HepG2 (cell line): ENCODE measurements around the gene RNASE8. TPM values are rescaled to one million over a fixed set of nuclear protein-coding genes. Genes with fewer than 3 reads are reported as not detected.

Experiments
- ATAC-seq: fragments of 200-7000 bp; cut with Tn5 transposase; 3 replicates; pipeline ENCODE4 v1.9.1; 2020; ENCODE audit warnings: mild to moderate bottlenecking, moderate library complexity
- BruUV-seq: library from RNA; stranded (reverse); fragments of 400-500 nt; replicated peaks from 2 replicates; lab custom pipeline; 2021; lab: Mats Ljungman, UMichigan
- CTCF ChIA-PET: fragments of 300-600 bp; formaldehyde crosslinking; extraction: SDS; loops from one replicate; lab custom pipeline; 2021; ENCODE audit warnings: low total read pairs, inconsistent platforms, low intra/inter-chr PET ratio; lab: Yijun Ruan, JAX
- POLR2A ChIA-PET: fragments of 350-600 bp; sonication (Branson Sonifier 250); formaldehyde crosslinking; loops from one replicate; lab custom pipeline; 2020; ENCODE audit warnings: antibody characterized with exemption, inconsistent platforms; lab: Yijun Ruan, JAX
- DNase-seq: peaks from one replicate; pipeline ENCODE4 v3.0.0-alpha.2; 2015; ENCODE audit warnings: low spot score
- FAIRE-seq: peaks from 3 replicates; lab custom pipeline; 2011; peaks lifted over from hg19 to GRCh38; lab: Jason Lieb, UNC
- H2AFZ ChIP-seq: one replicate; pipeline ENCODE4 v1.6.1; 2011; ENCODE audit warnings: low read length, inconsistent platforms
- H3K27ac ChIP-seq: fragments of 300-600 bp; 3 replicates; pipeline ENCODE4 v1.8.0; 2011; ENCODE audit warnings: mixed run types, mild to moderate bottlenecking, mixed read lengths, low read length, inconsistent platforms; ENCODE audit not compliant: insufficient read depth; ENCODE audit errors: extremely low read length
- H3K27me3 ChIP-seq, 2 experiments: fragments of 200-600 bp in 1 of 2; 2 replicates in 1 of 2; 3 replicates in 1 of 2; pipeline versions ENCODE4 v1.6.0 to v1.8.0; 2011; ENCODE audit warnings: low read length in 2 of 2, mild to moderate bottlenecking in 2 of 2, moderate library complexity in 2 of 2, inconsistent platforms in 1 of 2; ENCODE audit not compliant: insufficient read depth in 2 of 2, control insufficient read depth in 1 of 2
- H3K36me3 ChIP-seq, 2 experiments: fragments of 200-600 bp in 1 of 2; replicated peaks in 1 of 2; 2 replicates in 1 of 2; 3 replicates in 1 of 2; pipeline versions ENCODE4 v1.5.1 to v1.8.0; 2011; ENCODE audit warnings: low read length in 2 of 2, inconsistent platforms in 1 of 2; ENCODE audit not compliant: insufficient read depth in 2 of 2, control insufficient read depth in 1 of 2
- H3K4me1 ChIP-seq: 2 replicates; pipeline ENCODE4 v1.5.1; 2012; ENCODE audit warnings: low read length, inconsistent platforms; ENCODE audit not compliant: insufficient read depth
- H3K4me2 ChIP-seq: 2 replicates; pipeline ENCODE4 v1.6.0; 2011; ENCODE audit warnings: low read depth, low read length, inconsistent platforms
- H3K4me3 ChIP-seq, 3 experiments: fragments of 200-600 bp in 1 of 3; sonication (generic), shearing (Covaris generic) in 1 of 3; replicated peaks in 1 of 3; 2 replicates each; pipeline ENCODE4 v1.5.1; 2011 to 2016; ENCODE audit warnings: low read length in 3 of 3, inconsistent platforms in 2 of 3, low read depth in 2 of 3, mild to moderate bottlenecking in 2 of 3, control low read depth in 1 of 3, mixed read lengths in 1 of 3; ENCODE audit not compliant: insufficient read depth in 1 of 3
- H3K79me2 ChIP-seq: one replicate; pipeline ENCODE4 v1.6.1; 2011; ENCODE audit warnings: low read length, inconsistent platforms; ENCODE audit not compliant: insufficient read depth
- H3K9ac ChIP-seq: 2 replicates; pipeline ENCODE4 v1.6.0; 2011; ENCODE audit warnings: mild to moderate bottlenecking, low read depth, low read length, inconsistent platforms; ENCODE audit not compliant: insufficient read depth
- H3K9me3 ChIP-seq: 2 replicates; pipeline ENCODE4 v1.5.1; 2012; ENCODE audit warnings: mild to moderate bottlenecking, low read length
- H4K20me1 ChIP-seq: 2 replicates; pipeline ENCODE4 v1.6.0; 2011; ENCODE audit warnings: inconsistent platforms, mild to moderate bottlenecking, low read length, moderate library complexity; ENCODE audit not compliant: insufficient read depth
- ATM ChIP-seq: fragments of 450-650 bp; IDR thresholded peaks from 2 replicates; pipeline ENCODE4 v1.7.1; 2017; ENCODE audit warnings: mild to moderate bottlenecking, borderline replicate concordance
- FOXC1 ChIP-seq: sonication (generic); formaldehyde crosslinking; IDR thresholded peaks from 2 replicates; pipeline ENCODE4 v1.8.0; 2022; ENCODE audit warnings: mild to moderate bottlenecking, missing genetic modification reagents, borderline replicate concordance
- GLI4 ChIP-seq: sonication (generic); formaldehyde crosslinking; IDR thresholded peaks from 2 replicates; pipeline ENCODE4 v1.5.1; 2020; ENCODE audit warnings: missing genetic modification reagents, mild to moderate bottlenecking, moderate library complexity, borderline replicate concordance
- HOXA3 ChIP-seq: sonication (generic); formaldehyde crosslinking; IDR thresholded peaks from 2 replicates; pipeline ENCODE4 v1.5.0; 2020; ENCODE audit warnings: missing genetic modification reagents
- JARID2 ChIP-seq: sonication (generic); formaldehyde crosslinking; IDR thresholded peaks from 2 replicates; pipeline ENCODE4 v1.8.1; 2023; ENCODE audit warnings: missing genetic modification reagents, inconsistent platforms; ENCODE audit not compliant: insufficient replicate concordance
- MIER2 ChIP-seq: IDR thresholded peaks from 2 replicates; pipeline ENCODE4 v1.6.1; 2016; ENCODE audit warnings: missing biosample characterization, missing genetic modification reagents
- MNT ChIP-seq: fragments of 450-650 bp; IDR thresholded peaks from 2 replicates; pipeline ENCODE4 v1.6.1; 2016
- RCOR2 ChIP-seq: IDR thresholded peaks from 2 replicates; pipeline ENCODE4 v1.6.1; 2016; ENCODE audit warnings: missing biosample characterization, missing genetic modification reagents
- REPIN1 ChIP-seq: sonication (generic); formaldehyde crosslinking; IDR thresholded peaks from 2 replicates; pipeline ENCODE4 v1.8.0; 2022; ENCODE audit warnings: missing genetic modification reagents, low read depth, mild to moderate bottlenecking, borderline replicate concordance
- ZNF337 ChIP-seq: sonication (generic); formaldehyde crosslinking; IDR thresholded peaks from 2 replicates; pipeline ENCODE4 v1.5.1; 2020; ENCODE audit warnings: missing genetic modification reagents, low read depth, mild to moderate bottlenecking, borderline replicate concordance
- ZNF598 ChIP-seq: sonication (generic); formaldehyde crosslinking; IDR thresholded peaks from 2 replicates; pipeline ENCODE4 v1.5.1; 2020; ENCODE audit warnings: mild to moderate bottlenecking, missing genetic modification reagents, borderline replicate concordance
- ZNF761 ChIP-seq: sonication (generic); formaldehyde crosslinking; conservative IDR thresholded peaks from 2 replicates; pipeline ENCODE4 v1.4.0; 2020; ENCODE audit warnings: mild to moderate bottlenecking, missing genetic modification reagents
- ZNF891 ChIP-seq: sonication (generic); formaldehyde crosslinking; IDR thresholded peaks from 2 replicates; pipeline ENCODE4 v1.5.0; 2020; ENCODE audit warnings: mild to moderate bottlenecking, missing genetic modification reagents
- WGBS: methylation state at CpG from one replicate; pipeline ENCODE4 v1.1.6; 2017; ENCODE audit warnings: low lambda C conversion rate; 5-methylcytosine and 5-hydroxymethylcytosine counted together
- in situ Hi-C: cut with HindIII; loops from 2 replicates; pipeline ENCODE4 v1.10.0; 2017; ENCODE audit warnings: low pct_unique_long_range_greater_than_20kb; ENCODE audit not compliant: extremely low pct_ligation_motif_present
- intact Hi-C: fragments of 100-400 bp; cut with micrococcal nuclease; formaldehyde crosslinking; loops from one replicate; pipeline ENCODE4 v1.10.0; 2022; ENCODE audit not compliant: unreplicated experiment
- polyA plus RNA-seq, 8 experiments: library from polyadenylated mRNA; depleted of rRNA in 3 of 8; stranded (reverse) in 7 of 8; unstranded in 1 of 8; fragments of >200 nt; fragmentation: Illumina TruSeq in 4 of 8; extraction: Trizol in 4 of 8; gene quantifications; 2 replicates each; pipeline versions ENCODE4 v1.2.1 to v1.2.3, GENCODE V29; 2011 to 2016; ENCODE audit warnings: low read depth in 4 of 8, missing spikeins in 1 of 8, mixed read lengths in 1 of 8; ENCODE audit not compliant: insufficient read depth in 1 of 8
- total RNA-seq, 5 experiments: library from RNA; depleted of rRNA; stranded (reverse); fragments of >200 nt; fragmentation: Illumina TruSeq; extraction: Trizol; gene quantifications; 2 replicates each; pipeline ENCODE4 v1.2.3, GENCODE V29; 2016; ENCODE audit warnings: low read depth in 1 of 5
- TF ChIP-seq, protein P1 (sequence below): sonication (generic); formaldehyde crosslinking; IDR thresholded peaks from 2 replicates; pipeline ENCODE4 v1.4.0; 2020; ENCODE audit warnings: mild to moderate bottlenecking, missing genetic modification reagents

Gene RNASE8
- total and polyA plus RNA-seq, 2 of the 13 experiments (the other 11 are each of a cell fraction or from before 2014, with no cell fraction given): not detected

- WGBS: 88% methylated on average over 1 of the region's 1 CpG
- Histone ChIP-seq H2AFZ (no peak overlapping the region), H3K9ac (no peak overlapping the region)
- CTCF ChIA-PET: interaction anchor here (1.2 kb wide), 1 partner anchor 21 kb away, joined by 5 read pairs; no protein-coding TSS in a partner anchor
- intact Hi-C loops: no loop called here
- TF ChIP-seq JARID2 (CRISPR knock-in tag) (no peak), ZNF337 (no peak), MNT (no peak), GLI4 (CRISPR knock-in tag) (no peak), ZNF598 (CRISPR knock-in tag) (no peak), REPIN1 (CRISPR knock-in tag) (no peak), HOXA3 (CRISPR knock-in tag) (no peak), ZNF891 (no peak), ATM (no peak), RCOR2 (CRISPR knock-in tag) (no peak), FOXC1 (no peak), MIER2 (CRISPR knock-in tag) (no peak), ZNF761 (CRISPR knock-in tag) (no peak)
- TF ChIP-seq, protein P1, sequence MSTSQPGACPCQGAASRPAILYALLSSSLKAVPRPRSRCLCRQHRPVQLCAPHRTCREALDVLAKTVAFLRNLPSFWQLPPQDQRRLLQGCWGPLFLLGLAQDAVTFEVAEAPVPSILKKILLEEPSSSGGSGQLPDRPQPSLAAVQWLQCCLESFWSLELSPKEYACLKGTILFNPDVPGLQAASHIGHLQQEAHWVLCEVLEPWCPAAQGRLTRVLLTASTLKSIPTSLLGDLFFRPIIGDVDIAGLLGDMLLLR (CRISPR knock-in tag): no peak
- TF ChIP-seq, all 625 proteins: peak for 0
- H3K79me2 ChIP-seq: peaks cover 13% of the 10 kb centered on the region
- BruUV-seq: no TSS peak
- in situ Hi-C loops: loop anchor here (5.0 kb wide), 1 partner anchor 83 kb away; the partner anchor contains the start of gene TMEM253
- H3K9me3 ChIP-seq: no peaks in the 10 kb centered on the region
- no peak for ATAC-seq
- no peak overlapping the region for H3K27ac ChIP-seq
- H3K27me3 ChIP-seq: no peaks in the 10 kb centered on the region
- no peak for FAIRE-seq
- H3K36me3 ChIP-seq: peaks cover 35 to 51% of the 10 kb centered on the region in 2 experiments
- H3K4me1 ChIP-seq: peaks cover 41% of the 10 kb centered on the region
- DNase-seq: no peak
- H3K4me3 ChIP-seq: no peak overlapping the region
- POLR2A ChIA-PET: interaction anchor here (1.2 kb wide), 1 partner anchor 52 kb away, joined by 3 read pairs; no protein-coding TSS in a partner anchor
- H3K4me2 ChIP-seq: no peak overlapping the region
- no peaks in the 10 kb centered on the region for H4K20me1 ChIP-seq
Observed at GRCh38 chr14:21019366-21019765, 38.3 kb upstream of the RNASE8 start.
